ENCODE measurements around the gene WDR53.
"Not testable (repeated sequence)": the region's sequence is repeated elsewhere in the genome, so short reads cannot be mapped to it uniquely, and the experiment has no call there.

Gene WDR53

DNA sequence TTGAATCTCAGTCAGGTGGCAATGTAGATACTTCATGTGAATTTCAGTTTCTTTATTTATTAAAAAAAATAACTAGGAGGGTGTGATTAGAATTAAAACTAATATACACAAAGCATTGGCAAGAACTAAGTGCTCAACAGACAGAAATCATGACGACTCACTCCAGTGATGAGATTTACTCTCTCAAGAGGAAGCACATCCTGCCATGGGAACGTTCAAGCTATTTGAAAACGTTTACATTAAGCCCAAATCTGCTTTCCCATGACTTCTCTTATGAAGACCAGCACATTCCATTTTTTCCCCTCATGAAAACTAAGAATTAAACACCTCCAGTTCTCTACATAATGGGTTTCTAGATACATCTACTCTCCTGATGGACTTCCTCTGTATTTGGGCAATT lies 8.5 kb downstream of the WDR53 start:
- TF ChIP-seq CTCF (IDR thresholded peaks at IDR 0.05; ENCODE audit: low read depth, low read length, missing control alignments), result no peak

GRCh38 chr3:196558476-196558875 lies 9.9 kb downstream of the WDR53 start:
- TF ChIP-seq CTCF (IDR thresholded peaks at IDR 0.05; ENCODE audit: low read depth, low read length, missing control alignments), result no peak
- no peak for DNase-seq (ENCODE audit: low read depth)
- in situ Hi-C loops (cut with HindIII; ENCODE audit: low sequenced_read_pairs), result no loop called here
- no peak overlapping the region for H3K4me3 ChIP-seq (ENCODE audit: low read depth, low read length)

More for the DNA sequence above, 8.5 kb downstream of the WDR53 start:
- in situ Hi-C loops (cut with HindIII; ENCODE audit: low sequenced_read_pairs), result no loop called here
- H3K4me3 ChIP-seq (ENCODE audit: low read depth, low read length), result no peak overlapping the region
- DNase-seq (ENCODE audit: low read depth), result no peak

DNA sequence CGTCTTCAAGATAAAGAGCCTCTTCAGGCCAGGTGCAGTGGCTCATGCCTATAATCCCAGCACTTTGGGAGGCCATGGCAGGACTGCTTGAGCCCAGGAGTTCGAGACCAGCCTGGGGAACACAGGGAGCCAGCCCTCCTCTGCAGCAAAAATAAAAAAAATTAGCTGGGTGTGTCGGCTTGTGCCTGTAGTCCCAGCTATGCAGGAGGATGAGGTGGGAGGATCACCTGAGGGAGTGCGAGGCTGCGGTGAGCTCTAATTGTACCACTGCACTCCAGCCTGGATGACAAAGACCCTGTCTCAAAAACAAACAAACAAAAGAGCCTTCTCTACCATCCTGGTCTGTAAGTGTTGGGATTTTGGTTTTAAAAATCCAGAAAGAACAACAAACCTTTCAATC lies 11.1 kb downstream of the WDR53 start:
- in situ Hi-C loops (cut with HindIII; ENCODE audit: low sequenced_read_pairs), result no loop called here
- no peak for DNase-seq (ENCODE audit: low read depth)
- TF ChIP-seq CTCF (IDR thresholded peaks at IDR 0.05; ENCODE audit: low read depth, low read length, missing control alignments), result no peak
- no peak overlapping the region for H3K4me3 ChIP-seq (ENCODE audit: low read depth, low read length)

DNA sequence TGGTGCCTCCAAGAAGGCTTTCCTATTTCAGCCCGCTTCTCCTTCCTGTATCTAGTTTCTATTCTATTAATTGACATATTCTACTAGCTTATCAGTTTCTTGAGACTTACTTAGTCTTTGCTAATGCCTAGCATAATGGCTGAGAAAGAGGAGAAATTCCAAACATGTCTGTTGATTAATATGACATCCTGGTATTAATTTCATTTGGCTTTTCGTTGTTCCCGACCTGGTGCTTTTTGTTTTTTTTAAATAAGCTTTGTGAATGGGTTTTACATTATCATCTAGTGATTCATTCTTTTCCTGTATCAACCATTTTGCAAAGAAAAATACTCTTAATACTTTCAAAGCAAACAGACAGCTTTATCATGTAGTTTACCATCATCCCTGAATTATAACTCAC lies 13.1 kb downstream of the WDR53 start:
- in situ Hi-C loops (cut with HindIII; ENCODE audit: low sequenced_read_pairs), result no loop called here

GRCh38 chr3:196554205-196554604 lies 14.1 kb downstream of the WDR53 start:
- no peak for DNase-seq (ENCODE audit: low read depth)
- in situ Hi-C loops (cut with HindIII; ENCODE audit: low sequenced_read_pairs), result no loop called here
- TF ChIP-seq CTCF (IDR thresholded peaks at IDR 0.05; ENCODE audit: low read depth, low read length, missing control alignments), result no peak
- no peak overlapping the region for H3K4me3 ChIP-seq (ENCODE audit: low read depth, low read length)

More for the DNA sequence above, 13.1 kb downstream of the WDR53 start:
- no peak overlapping the region for H3K4me3 ChIP-seq (ENCODE audit: low read depth, low read length)
- no peak for TF ChIP-seq CTCF (IDR thresholded peaks at IDR 0.05; ENCODE audit: low read depth, low read length, missing control alignments)
- no peak for DNase-seq (ENCODE audit: low read depth)

GRCh38 chr3:196553551-196553950 lies 14.8 kb downstream of the WDR53 start:
- TF ChIP-seq CTCF (IDR thresholded peaks at IDR 0.05; ENCODE audit: low read depth, low read length, missing control alignments), result no peak
- in situ Hi-C loops (cut with HindIII; ENCODE audit: low sequenced_read_pairs), result no loop called here
- no peak for DNase-seq (ENCODE audit: low read depth)
- no peak overlapping the region for H3K4me3 ChIP-seq (ENCODE audit: low read depth, low read length)

DNA sequence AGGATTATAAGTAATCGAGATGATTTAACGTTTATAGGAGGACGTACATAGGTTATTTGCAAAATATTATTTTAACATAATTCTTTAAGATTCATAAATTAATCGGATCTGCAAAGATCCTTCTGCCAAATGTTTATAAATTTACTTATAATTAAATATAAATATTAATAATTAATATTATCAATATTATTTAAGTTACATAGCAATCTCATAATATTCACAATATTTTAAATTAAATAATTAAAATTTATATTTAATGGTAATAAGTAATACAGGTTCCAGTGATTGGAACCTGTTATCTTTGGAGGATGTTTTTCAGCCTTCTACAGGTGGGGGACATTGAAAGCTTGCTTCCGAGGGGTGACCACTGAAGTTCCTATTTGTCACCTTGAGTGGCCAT lies 16.1 kb downstream of the WDR53 start:
- DNase-seq (ENCODE audit: low read depth), result no peak
- no peak overlapping the region for H3K4me3 ChIP-seq (ENCODE audit: low read depth, low read length)
- TF ChIP-seq CTCF (IDR thresholded peaks at IDR 0.05; ENCODE audit: low read depth, low read length, missing control alignments), result no peak
- in situ Hi-C loops (cut with HindIII; ENCODE audit: low sequenced_read_pairs), result no loop called here

- in situ Hi-C loops (cut with HindIII; ENCODE audit: low sequenced_read_pairs); H3K4me3 ChIP-seq (ENCODE audit: low read depth, low read length); DNase-seq (ENCODE audit: low read depth): not testable (repeated sequence)
These were observed 18.2 kb downstream of the WDR53 start for GRCh38 chr3:196550172-196550571.

DNA sequence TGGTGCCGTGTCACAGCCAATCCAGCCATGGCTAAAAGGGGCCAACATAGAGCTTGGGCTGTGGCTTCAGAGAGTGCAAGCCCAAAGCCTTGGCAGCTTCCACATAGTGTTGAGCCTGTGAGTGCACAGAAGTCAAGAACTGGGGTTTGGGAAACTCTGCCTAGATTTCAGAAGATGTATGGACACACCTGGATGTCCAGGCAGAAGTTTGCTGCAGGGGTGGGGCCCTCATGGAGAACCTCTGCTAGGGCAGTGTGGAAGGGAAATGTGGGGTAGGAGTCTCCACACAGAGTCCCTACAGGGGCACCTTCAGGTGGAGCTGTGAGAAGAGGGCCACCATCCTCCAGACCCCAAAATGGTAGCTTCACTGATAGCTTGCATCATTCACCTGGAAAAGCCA lies 19.0 kb downstream of the WDR53 start:
- H3K4me3 ChIP-seq (ENCODE audit: low read depth, low read length); DNase-seq (ENCODE audit: low read depth); in situ Hi-C loops (cut with HindIII; ENCODE audit: low sequenced_read_pairs): not testable (repeated sequence)

Data from astrocyte of the cerebellum (primary cell).